AG04449 (cell line): ENCODE data around the gene MRPL43.

Experiments
- CTCF ChIA-PET: fragments of 350-600 bp; formaldehyde crosslinking; extraction: SDS; loops from one replicate; lab custom pipeline; 2021; ENCODE audit warnings: antibody characterized with exemption; lab: Yijun Ruan, JAX
- POLR2A ChIA-PET: fragments of 400-600, 350-600 bp; formaldehyde crosslinking; extraction: SDS; loops from one replicate; lab custom pipeline; 2020; ENCODE audit warnings: antibody characterized with exemption, inconsistent platforms; lab: Yijun Ruan, JAX
- DNase-seq: peaks from one replicate; pipeline ENCODE4 v3.0.0-alpha.2; 2010; ENCODE audit warnings: low read depth, low spot score
- H3K4me3 ChIP-seq: 2 replicates; pipeline ENCODE4 v1.5.1; 2011; ENCODE audit warnings: low read depth, mild to moderate bottlenecking, control low read depth, low read length
- TF ChIP-seq, protein P1 (sequence below): IDR thresholded peaks from one replicate; pipeline ENCODE4 v1.5.1; 2011; ENCODE audit warnings: mild to moderate bottlenecking, moderate library complexity, low read length, control low read depth, inconsistent platforms; ENCODE audit not compliant: insufficient read depth; ENCODE audit errors: missing control alignments

MRPL43 gene

DNA sequence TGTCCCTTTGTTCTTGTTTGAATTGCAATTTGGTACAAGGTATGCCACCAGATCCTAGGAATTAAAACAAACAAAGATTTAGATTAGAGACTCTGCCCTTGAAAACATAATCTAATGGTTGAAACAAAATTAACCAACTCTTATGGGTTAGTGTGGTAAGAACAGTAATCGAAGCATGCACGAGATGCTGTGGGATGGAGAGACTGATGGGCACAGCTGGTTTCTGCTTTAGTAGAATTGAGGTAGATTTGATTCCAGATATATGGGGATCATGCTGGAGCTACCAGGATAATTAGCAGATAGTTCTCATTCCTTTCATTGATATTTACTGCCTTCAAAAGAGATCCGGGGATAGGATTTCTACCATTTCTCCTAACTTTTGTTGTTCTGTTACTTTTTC, 38.4 kb downstream of the MRPL43 start:
- DNase-seq: no peak
- ChIA-PET CTCF (interaction anchor here (1.1 to 4.7 kb wide), 4 partner anchors 9 to 21 kb away, joined by 3 to 28 read pairs (median 4); partner anchors contain the start of gene SEMA4G), POLR2A (no interaction called here)
- H3K4me3 ChIP-seq: no peak overlapping the region
- TF ChIP-seq, protein P1, sequence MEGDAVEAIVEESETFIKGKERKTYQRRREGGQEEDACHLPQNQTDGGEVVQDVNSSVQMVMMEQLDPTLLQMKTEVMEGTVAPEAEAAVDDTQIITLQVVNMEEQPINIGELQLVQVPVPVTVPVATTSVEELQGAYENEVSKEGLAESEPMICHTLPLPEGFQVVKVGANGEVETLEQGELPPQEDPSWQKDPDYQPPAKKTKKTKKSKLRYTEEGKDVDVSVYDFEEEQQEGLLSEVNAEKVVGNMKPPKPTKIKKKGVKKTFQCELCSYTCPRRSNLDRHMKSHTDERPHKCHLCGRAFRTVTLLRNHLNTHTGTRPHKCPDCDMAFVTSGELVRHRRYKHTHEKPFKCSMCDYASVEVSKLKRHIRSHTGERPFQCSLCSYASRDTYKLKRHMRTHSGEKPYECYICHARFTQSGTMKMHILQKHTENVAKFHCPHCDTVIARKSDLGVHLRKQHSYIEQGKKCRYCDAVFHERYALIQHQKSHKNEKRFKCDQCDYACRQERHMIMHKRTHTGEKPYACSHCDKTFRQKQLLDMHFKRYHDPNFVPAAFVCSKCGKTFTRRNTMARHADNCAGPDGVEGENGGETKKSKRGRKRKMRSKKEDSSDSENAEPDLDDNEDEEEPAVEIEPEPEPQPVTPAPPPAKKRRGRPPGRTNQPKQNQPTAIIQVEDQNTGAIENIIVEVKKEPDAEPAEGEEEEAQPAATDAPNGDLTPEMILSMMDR: no peak

DNA sequence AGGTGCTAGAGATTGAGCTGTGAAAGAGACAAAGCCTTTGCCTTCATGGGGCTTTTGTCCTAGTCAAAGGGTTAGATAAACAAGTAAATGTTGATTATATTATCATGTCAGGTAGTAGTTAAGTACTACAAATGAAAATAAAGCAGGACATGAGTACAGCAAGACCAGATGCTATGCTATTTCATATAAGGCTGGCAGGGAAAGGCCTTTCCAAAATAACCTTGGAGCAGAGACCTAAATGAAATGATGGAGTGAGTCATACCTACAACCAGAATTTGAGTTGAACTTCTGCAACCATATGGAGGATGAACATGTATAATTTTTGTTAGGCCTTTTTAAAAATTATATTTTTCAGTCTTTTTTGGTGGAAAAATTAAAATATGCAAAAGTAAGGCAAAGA, 41.5 kb downstream of the MRPL43 start:
- no peak for DNase-seq
- POLR2A ChIA-PET: no interaction called here
- TF ChIP-seq, protein P1: no peak
- no peak overlapping the region for H3K4me3 ChIP-seq
- CTCF ChIA-PET: interaction anchor here (1.0 to 1.2 kb wide), 2 partner anchors 9 to 52 kb away, joined by 4 read pairs; no protein-coding TSS in a partner anchor

DNA sequence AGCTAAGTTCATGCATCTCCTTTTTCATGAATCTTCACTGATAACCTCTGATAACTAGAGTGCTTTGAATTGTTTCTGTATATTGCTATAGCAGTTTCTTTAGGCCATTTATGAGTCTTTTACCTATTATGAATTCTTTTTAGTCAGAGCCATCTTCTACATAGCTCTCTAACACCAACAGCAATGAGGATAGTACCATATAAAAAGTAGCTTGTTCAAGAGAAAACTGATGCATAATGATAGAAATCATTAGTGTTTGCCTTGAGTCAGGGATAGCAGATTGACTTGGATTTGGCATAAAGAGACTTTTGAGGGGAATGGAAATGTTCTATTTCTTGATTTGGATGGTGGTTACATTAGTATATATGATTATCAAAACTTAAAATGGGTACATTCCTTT, 43.8 kb downstream of the MRPL43 start:
- POLR2A ChIA-PET: no interaction called here
- CTCF ChIA-PET: interaction anchor here (0.9 to 2.2 kb wide), 5 partner anchors 9 to 71 kb away, joined by 3 to 5 read pairs (median 4); no protein-coding TSS in a partner anchor

DNA sequence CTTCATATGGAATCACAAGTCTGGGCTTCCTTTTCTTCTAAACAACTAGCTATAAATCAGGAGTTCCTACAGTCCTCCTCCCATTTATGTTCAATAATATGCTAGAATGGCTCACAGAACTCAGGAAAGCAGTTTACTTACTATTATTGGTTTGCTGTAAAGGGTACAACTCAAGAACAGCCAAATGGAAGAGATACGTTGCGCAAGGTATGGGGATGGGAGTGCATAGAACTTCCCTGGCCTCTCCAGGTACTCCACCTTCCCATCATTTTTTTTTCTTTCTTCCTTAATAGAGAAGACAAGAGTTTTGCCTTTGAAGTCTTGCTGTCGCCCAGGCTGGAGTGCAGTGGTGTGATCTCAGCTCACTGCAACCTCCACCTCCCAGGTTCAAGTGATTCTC, 45.1 kb downstream of the MRPL43 start:
- DNase-seq: no peak
- H3K4me3 ChIP-seq: no peak overlapping the region
- CTCF ChIA-PET: interaction anchor here (1.3 to 2.2 kb wide), 4 partner anchors 8 to 72 kb away, joined by 3 to 5 read pairs (median 4); no protein-coding TSS in a partner anchor
- TF ChIP-seq, protein P1: no peak
- POLR2A ChIA-PET: no interaction called here

More for the DNA sequence above, 43.8 kb downstream of the MRPL43 start:
- DNase-seq: no peak
- H3K4me3 ChIP-seq: no peak overlapping the region
- TF ChIP-seq, protein P1: no peak

DNA sequence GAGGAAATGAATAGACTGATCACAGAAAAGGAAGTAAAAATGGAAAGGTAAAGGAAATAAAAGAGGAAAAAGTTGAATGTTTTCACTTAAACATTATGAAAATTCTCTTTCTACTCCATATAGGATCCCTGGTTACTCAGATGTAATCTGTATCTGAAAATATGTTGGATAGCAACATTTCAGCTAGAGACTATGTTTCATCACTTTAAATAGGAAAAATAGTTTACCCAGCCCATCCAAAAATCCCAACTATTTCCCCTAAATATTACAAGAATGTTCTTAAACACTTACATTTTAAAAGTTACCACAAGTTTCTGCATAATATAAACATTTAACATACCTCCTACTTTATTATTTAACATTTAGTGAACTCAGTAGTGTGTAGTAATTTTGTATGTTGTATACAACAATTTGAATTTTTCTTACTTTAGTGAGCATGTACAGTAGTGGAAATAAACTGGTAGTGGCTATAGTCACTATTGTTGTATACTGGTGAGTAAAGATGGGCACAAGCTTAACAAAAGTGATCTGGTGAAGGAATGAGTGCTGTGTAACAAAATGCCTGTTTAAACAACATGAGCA, 47.4 kb downstream of the MRPL43 start:
- CTCF ChIA-PET: interaction anchor here (1.3 kb wide), 1 partner anchor 9 kb away, joined by 5 read pairs; no protein-coding TSS in a partner anchor

More for the DNA sequence above, 47.4 kb downstream of the MRPL43 start:
- H3K4me3 ChIP-seq: no peak overlapping the region
- POLR2A ChIA-PET: interaction anchor here (0.6 kb wide), 1 partner anchor 18 kb away, joined by 3 read pairs; no protein-coding TSS in a partner anchor
- TF ChIP-seq, protein P1: no peak
- DNase-seq: peak; percentile 46
